Right renal cortex interstitium (tissue), 3 donors: ENCODE data around the gene REEP6. TPM values are rescaled to one million over a fixed set of nuclear protein-coding genes. Genes with fewer than 3 reads are reported as not detected.
"Not testable (repeated sequence)": the region's sequence is repeated elsewhere in the genome, so short reads cannot be mapped to it uniquely, and the experiment has no call there.

ENCODE experiments used
- DNase-seq, 3 donors: peaks; one replicate each; pipeline ENCODE4 v3.0.0-alpha.2; 2013; ENCODE audit warnings: low read depth in 3 of 3, low spot score in 2 of 3
- polyA plus RNA-seq, 3 donors: library from polyadenylated mRNA; unstranded; fragments of 120-200 nt; gene quantifications; one replicate each; pipeline ENCODE4 v1.2.1, GENCODE V29; 2013; ENCODE audit not compliant: insufficient read length in 3 of 3

REEP6 gene
- polyA plus RNA-seq, 3 donors, result 9.0 to 16.3 (median 13.3) TPM

- no peak for DNase-seq
Measured at GRCh38 chr19:1505991-1506881, 15.3 kb downstream of the REEP6 start.

DNA sequence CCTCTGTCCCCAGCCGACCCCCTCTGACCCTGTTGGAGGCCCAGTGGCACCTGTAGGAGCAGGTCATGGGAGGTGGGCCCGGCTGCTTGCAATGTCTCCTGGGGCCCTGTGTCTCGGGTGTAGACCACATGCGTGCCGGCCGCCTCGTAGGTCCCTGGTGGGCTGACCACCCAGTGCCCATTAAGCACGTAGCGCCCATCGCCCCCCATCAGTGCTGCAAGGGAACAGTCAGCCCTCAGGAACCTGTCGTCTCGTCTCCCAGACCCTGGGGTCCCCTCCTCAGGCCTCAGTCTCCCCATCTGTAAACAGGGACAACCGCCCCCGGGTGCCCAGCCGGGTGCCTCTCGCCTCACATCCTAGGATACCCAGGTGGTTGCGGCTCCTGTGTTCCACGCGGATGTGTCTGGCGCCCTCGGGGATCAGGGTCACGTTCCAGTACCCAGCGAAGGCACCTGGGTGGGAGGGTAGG lies 16.2 kb downstream of the REEP6 start:
- no peak for DNase-seq

DNA sequence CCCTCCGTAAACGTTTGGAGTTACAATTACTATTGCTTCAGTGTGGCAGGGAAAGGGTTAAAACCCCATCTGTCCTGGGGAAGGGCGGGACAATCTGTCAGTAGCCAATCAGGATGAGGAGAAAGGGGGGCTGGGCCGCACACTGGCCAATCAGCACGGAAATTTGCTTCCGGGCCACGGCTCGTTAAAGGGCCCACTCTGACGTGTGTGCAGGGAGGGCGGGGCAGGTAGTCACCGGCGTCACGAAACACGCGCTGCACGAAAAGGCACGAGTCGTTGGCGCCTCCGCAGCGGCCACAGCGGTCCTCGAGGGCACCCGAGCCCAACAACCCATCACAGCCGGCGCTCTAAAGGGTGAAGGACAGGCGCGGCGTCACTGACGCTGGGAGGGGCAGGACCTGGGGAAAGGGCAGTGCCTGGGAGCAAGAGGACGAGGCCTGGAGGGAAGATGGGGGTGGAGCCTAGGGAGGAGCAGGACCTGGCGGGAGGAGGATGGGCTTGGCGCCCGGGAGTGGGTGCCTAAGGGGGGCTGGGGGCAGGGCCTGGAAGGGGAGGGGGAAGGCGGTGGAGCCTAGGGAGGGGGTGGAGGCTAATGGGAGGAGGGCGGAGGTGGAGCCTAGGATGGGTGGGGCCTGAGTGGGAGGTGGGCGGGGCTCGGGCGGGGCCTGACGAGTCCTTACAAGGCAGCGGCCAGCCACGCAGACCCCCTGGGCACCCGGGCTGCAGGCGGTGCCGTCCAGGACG lies 17.0 kb downstream of the REEP6 start:
- DNase-seq, result peak; percentile 88 to 91 (median 91)

GRCh38 chr19:1508507-1508856 lies 17.5 kb downstream of the REEP6 start:
- no peak for DNase-seq

- DNase-seq, result no peak
Measured at GRCh38 chr19:1509602-1510441, 18.8 kb downstream of the REEP6 start.

DNA sequence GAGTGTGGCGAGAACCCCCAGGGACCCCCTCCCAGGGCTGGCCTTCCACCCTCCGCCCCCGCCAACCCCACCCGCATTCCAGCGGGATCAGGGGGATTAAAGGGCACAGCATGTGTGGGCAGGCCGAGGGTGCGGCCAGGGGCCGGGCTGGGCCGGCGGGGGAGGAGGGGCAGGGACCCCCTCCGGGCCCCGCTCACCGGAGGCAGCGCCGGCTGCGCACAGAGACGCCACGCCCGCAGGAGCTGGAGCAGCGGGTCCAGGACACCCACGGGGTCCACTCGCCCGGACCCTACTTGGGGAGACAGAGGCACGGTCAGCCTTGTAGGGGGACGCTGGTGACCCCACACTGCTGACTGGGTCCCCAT lies 19.4 kb downstream of the REEP6 start:
- no peak for DNase-seq

DNA sequence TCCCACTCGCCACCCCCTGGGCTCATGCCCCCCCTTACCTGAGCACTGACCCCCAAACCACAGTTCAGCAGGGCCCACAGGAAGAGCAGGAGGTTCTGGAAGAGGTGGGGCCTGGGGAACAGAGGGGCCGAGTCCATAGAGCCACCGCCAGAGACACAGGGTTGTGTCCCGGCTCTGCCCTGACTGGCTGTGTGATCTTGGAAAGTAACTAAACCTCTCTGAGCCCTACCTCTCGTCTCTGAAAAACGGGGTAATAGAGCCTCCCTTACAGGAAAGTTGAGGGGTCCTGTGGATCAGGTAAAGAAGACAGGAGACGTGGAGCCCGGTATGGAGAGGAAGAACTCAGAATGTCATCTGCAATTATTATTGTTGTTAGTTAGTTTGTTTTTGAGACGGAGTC lies 19.8 kb downstream of the REEP6 start:
- DNase-seq, result no peak

DNA sequence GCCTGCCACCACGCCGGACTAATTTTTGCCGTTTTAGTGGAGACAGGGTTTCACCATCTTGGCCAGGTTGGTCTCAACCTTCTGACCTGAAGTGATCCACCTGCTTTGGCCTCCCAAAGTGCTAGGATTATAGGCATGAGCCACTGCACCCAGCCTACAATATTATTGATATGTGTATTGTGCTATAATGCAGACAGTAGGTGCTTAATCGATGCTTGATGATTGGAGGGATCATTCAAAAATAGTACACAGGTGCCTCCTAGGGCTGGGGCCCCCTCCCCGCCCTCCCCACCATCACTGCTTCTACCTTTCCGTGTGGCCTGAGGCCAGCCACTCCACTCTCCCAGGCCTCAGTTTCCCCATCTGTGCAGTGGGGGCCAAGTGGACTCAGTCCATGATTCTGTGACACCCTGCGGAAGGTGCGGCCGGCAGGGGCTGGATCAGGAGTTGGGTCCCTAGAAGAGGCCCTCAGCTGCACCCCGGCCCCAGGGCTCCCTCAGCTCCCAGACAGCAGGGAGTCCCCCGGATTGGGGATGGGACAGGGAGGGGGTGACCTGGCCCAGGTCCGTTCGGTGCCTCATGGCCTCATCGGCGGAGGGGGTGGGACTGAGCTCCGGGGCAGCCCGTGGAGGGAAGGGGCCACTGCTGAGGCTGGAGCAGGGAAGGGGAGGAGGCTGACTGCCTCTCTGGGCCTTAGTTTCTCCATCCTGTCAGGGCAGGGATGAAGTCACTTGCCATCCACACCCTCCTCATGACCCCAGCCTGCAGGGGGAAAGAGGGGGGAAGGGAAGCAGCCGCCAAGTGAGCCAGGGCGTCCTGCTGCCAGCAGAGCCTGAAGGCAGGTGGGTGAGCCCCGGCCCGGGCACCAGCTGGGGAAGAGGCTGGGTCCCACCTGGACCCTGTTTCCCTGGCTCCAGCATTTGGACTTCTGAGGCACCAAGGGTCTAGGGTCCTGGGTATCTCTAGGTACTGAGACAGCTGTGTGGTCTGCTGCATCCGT lies 20.6 kb downstream of the REEP6 start:
- no peak for DNase-seq

DNA sequence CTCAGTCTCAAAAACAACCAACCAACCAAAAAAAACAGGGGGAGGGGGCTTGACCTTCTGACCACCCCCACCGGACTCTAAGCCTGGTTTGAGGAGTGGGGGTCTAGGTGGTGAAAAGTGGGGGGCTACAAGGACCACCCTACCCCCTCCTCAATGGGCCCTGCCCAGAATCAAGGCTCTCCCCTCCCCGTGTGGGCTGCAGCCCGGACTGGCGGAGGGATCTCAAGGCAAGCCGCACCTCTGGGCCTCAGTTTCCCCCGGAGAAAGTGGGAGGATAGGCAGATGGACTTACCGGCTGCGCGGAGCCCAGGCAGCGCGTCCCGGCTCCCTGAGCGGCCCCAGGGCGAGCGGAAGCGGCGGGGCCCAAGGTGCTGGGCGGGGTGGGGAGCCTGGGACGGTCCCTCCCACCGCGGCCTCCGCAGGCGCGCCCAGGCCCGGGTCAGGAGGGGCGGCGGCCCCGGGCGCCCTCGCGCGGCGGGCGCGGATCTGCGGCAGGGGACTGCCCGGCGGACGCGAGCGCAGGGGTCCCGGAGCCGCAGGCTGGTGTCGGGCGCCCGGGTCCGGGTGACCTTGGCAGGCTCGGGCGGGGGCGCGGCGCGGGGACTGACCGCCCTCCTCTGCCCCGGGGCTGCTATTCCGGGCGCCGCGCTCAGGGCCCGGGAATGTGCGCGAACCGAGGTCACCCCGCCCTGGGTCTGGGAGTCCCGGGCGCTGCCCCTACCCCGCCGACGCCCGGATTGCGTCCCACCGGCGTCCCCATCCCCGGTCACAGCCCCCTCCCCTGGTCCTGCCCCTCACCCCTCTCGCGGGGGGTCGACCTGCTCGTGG lies 21.9 kb downstream of the REEP6 start, which contains the start of gene ADAMTSL5:
ADAMTSL5 (minus strand) TSS at position 349 of the 828 bp plus-strand sequence. CDS start 2,076 bp downstream, outside the sequence.
- DNase-seq, result no peak

- no peak for DNase-seq
Measured at GRCh38 chr19:1513499-1514294, 22.7 kb downstream of the REEP6 start.

- no peak for DNase-seq
Measured at GRCh38 chr19:1514295-1514661, 23.3 kb downstream of the REEP6 start.

DNA sequence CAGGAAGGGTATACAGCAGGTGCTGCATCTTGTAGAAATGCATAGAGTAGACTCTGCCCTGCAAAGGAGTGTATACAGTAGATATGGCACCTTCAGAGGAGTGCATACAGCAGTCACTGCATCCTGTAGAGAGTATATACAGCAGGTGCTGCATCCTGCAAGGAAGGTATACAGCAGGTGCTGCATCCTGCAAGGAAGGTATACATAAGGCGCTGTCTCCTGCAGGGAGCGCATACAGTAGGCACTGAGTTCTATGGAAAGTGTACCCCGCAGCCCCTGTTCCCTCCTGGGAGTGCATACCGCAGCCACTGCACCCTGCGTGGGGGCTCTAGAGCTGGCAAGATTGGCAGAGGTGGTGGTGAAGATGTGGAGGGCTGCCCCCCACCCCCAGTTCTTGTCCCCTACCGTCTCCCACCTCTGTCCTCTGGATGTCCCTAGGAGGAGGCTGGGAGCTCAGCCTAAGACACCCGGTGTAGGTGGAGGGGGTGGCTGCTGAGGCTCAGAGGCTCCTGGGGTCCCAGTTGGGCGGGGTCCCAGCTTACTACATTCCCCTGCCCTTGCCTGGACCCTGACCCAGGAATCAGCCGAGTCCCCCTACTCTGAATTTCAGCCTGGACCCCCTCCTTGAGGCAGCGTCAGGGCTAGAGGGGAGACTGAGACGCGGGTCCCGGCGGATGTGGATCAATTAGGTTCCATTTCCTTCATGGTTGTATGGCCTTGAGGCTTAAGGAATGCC lies 24.2 kb downstream of the REEP6 start:
- no peak for DNase-seq

GRCh38 chr19:1516395-1516753 lies 25.4 kb downstream of the REEP6 start:
- DNase-seq, result no peak

DNA sequence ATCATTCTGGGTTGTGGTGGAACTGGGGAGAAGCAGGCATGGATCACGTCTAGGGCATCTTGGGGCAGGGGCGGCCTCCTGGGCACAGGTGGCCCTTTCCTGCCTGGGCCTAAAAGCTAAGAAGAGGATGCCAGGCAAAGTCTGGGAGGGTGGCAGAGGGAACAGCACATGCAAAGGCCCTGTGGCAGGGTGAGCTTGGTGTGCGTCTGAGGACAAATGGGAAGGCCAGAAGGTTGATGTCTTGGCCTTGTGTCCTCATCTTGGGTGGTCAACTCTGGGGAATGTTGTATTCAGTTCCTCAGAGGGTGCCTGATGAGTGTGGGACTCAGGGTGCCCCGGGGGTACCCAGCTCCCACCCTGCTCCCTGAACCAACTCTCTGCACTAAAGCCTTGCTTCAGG lies 27.5 kb downstream of the REEP6 start:
- no peak for DNase-seq

- DNase-seq, result not testable (repeated sequence)
Measured at GRCh38 chr19:1519802-1520201, 28.8 kb downstream of the REEP6 start.

- DNase-seq, result no peak
Measured at GRCh38 chr19:1520203-1520780, 29.3 kb downstream of the REEP6 start.

DNA sequence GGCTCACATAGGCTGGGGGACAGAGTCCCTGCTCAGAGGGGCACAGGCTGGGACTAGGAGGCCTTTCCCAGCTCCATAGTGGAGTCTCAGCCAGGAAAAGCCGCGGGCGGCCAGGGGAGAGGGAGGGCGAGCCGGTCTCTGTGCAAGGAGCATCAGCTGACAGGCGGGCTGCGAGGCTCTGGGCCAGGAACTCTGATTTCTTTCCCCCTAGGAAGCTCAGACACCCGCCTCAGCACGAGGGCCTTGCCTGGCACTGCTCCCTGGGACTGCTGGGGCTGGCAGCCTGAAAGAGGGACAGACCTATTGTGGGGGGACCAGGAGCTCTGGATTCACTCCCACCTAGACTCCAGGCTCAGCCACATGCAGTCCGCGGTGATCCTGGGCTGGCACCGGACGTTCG lies 30.7 kb downstream of the REEP6 start:
- no peak for DNase-seq
